Ishikawa (cell line): ENCODE results near the gene ARPC3.
A peak's percentile ranks its signal among the peaks of the same experiment; 100 is the strongest.

ENCODE experiments used
- CREB1 ChIP-seq: IDR thresholded peaks from 2 replicates; pipeline ENCODE4 v1.6.1; 2012; ENCODE audit warnings: low read depth
- EGR1 ChIP-seq: IDR thresholded peaks from 2 replicates; pipeline ENCODE4 v1.6.1; 2012
- EP300 ChIP-seq: IDR thresholded peaks from 2 replicates; pipeline ENCODE4 v1.6.1; 2012; ENCODE audit warnings: borderline replicate concordance
- FOXM1 ChIP-seq: IDR thresholded peaks from 2 replicates; pipeline ENCODE4 v1.6.1; 2012; ENCODE audit warnings: low read depth, borderline replicate concordance
- MAX ChIP-seq: IDR thresholded peaks from 2 replicates; pipeline ENCODE4 v1.6.1; 2012
- NFIC ChIP-seq: IDR thresholded peaks from 2 replicates; pipeline ENCODE4 v1.6.1; 2012
- RAD21 ChIP-seq: IDR thresholded peaks from 2 replicates; pipeline ENCODE4 v1.6.1; 2012; ENCODE audit warnings: low read depth
- REST ChIP-seq: IDR thresholded peaks from 2 replicates; pipeline ENCODE4 v1.6.1; 2012; ENCODE audit warnings: low read depth, mild to moderate bottlenecking
- TAF1 ChIP-seq: IDR thresholded peaks from 2 replicates; pipeline ENCODE4 v1.6.1; 2012; ENCODE audit warnings: low read depth, mild to moderate bottlenecking
- TCF12 ChIP-seq: IDR thresholded peaks from 2 replicates; pipeline ENCODE4 v1.6.1; 2012; ENCODE audit warnings: low read depth
- TEAD4 ChIP-seq: IDR thresholded peaks from 2 replicates; pipeline ENCODE4 v1.6.1; 2012
- USF1 ChIP-seq: IDR thresholded peaks from 2 replicates; pipeline ENCODE4 v1.6.1; 2012
- YY1 ChIP-seq: IDR thresholded peaks from 2 replicates; pipeline ENCODE4 v1.6.1; 2012; ENCODE audit warnings: low read depth
- ZBTB7A ChIP-seq: IDR thresholded peaks from 2 replicates; pipeline ENCODE4 v1.6.1; 2012; ENCODE audit warnings: low read depth

ARPC3 gene

GRCh38 chr12:110403976-110404682 lies 46.0 kb downstream of the ARPC3 start:
- TF ChIP-seq REST (no peak), USF1 (no peak), TEAD4 (no peak), TAF1 (no peak; the same call in 1 of the 2 replicates), FOXM1 (no peak), NFIC (peak; percentile 65), EP300 (no peak), YY1 (no peak), RAD21 (no peak)

GRCh38 chr12:110403146-110403975 lies 46.8 kb downstream of the ARPC3 start, which contains the start of gene ANAPC7:
Gene ANAPC7, minus strand, starts transcription at chr12:110403708. Its CDS starts 81 bp downstream, at chr12:110403627.
- TF ChIP-seq TEAD4 (no peak), EP300 (no peak), YY1 (peak; percentile 92), CREB1 (no peak), USF1 (peak; percentile 66), REST (no peak), ZBTB7A (no peak), EGR1 (peak; percentile 24; the same call in 1 of the 2 replicates), TCF12 (peak; percentile 25; the same call in 1 of the 2 replicates), RAD21 (no peak), MAX (peak; percentile 98), FOXM1 (no peak), TAF1 (peak; percentile 75)
